Type B pancreatic cell (in vitro differentiated cells): ENCODE results near the gene FBXL19. TPM values are rescaled to one million over a fixed set of nuclear protein-coding genes. Genes with fewer than 3 reads are reported as not detected.

Experiments used
- DNase-seq: peaks from one replicate; pipeline ENCODE4 v3.0.0; 2021; ENCODE audit warnings: mixed read lengths; ENCODE audit not compliant: unreplicated experiment; ENCODE audit errors: extremely low spot score
- H3K27ac Mint-ChIP-seq: 2 replicates; pipeline ENCODE4 v1.8.0; 2021; ENCODE audit warnings: mild to moderate bottlenecking, mixed read lengths
- H3K27me3 Mint-ChIP-seq: 2 replicates; pipeline ENCODE4 v1.8.0; 2021; ENCODE audit warnings: mixed read lengths
- H3K36me3 Mint-ChIP-seq: 2 replicates; pipeline ENCODE4 v1.8.0; 2021; ENCODE audit warnings: mixed read lengths
- H3K4me1 Mint-ChIP-seq: one replicate; pipeline ENCODE4 v1.8.0; 2021; ENCODE audit warnings: mixed read lengths; ENCODE audit not compliant: unreplicated experiment
- H3K4me3 Mint-ChIP-seq: 2 replicates; pipeline ENCODE4 v1.8.0; 2021; ENCODE audit warnings: mild to moderate bottlenecking, mixed read lengths
- H3K9me3 Mint-ChIP-seq: 2 replicates; pipeline ENCODE4 v1.8.0; 2021; ENCODE audit warnings: mixed read lengths
- CTCF ChIP-seq: fragments of 200-600 bp; sonication (generic); conservative IDR thresholded peaks from 2 replicates; pipeline ENCODE4 v1.5.0; 2021; ENCODE audit warnings: antibody characterized with exemption, mild to moderate bottlenecking
- total RNA-seq: library from RNA; stranded (reverse); gene quantifications from 2 replicates; pipeline ENCODE4 v1.2.1, GENCODE V29; 2021; ENCODE audit warnings: low replicate concordance

Gene FBXL19
- total RNA-seq, 1 donor from 2014 or later, result 46.4 TPM

- Mint-ChIP-seq H3K36me3 (peaks cover 2% of the 10 kb centered on the region), H3K4me3 (peak overlapping the region; percentile 80), H3K27me3 (no peaks in the 10 kb centered on the region), H3K9me3 (no peaks in the 10 kb centered on the region), H3K4me1 (peaks cover 20% of the 10 kb centered on the region), H3K27ac (peak overlapping the region; percentile 51)
- no peak for DNase-seq
- no peak for TF ChIP-seq CTCF
Observed at GRCh38 chr16:30925632-30925987, 2.2 kb downstream of the FBXL19 start.

- Mint-ChIP-seq H3K27ac (peak overlapping the region; percentile 51), H3K4me1 (peaks cover 20% of the 10 kb centered on the region)
- TF ChIP-seq CTCF, result no peak
Observed at GRCh38 chr16:30925995-30926811, 2.8 kb downstream of the FBXL19 start.

GRCh38 chr16:30926937-30927788 is 3.8 kb downstream of the FBXL19 start:
- Mint-ChIP-seq H3K4me1 (peaks cover 20% of the 10 kb centered on the region), H3K4me3 (peak overlapping the region; percentile 61), H3K27ac (peak overlapping the region; percentile 41), H3K9me3 (no peaks in the 10 kb centered on the region), H3K36me3 (peaks cover 4% of the 10 kb centered on the region), H3K27me3 (no peaks in the 10 kb centered on the region)
- TF ChIP-seq CTCF, result no peak
- DNase-seq, result no peak

More at GRCh38 chr16:30925995-30926811, 2.8 kb downstream of the FBXL19 start:
- H3K36me3 Mint-ChIP-seq, result peaks cover 4% of the 10 kb centered on the region
- no peaks in the 10 kb centered on the region for H3K27me3 Mint-ChIP-seq
- no peak for DNase-seq
- no peaks in the 10 kb centered on the region for H3K9me3 Mint-ChIP-seq
- peak overlapping the region; percentile 80 for H3K4me3 Mint-ChIP-seq

GRCh38 chr16:30927789-30928378 is 4.5 kb downstream of the FBXL19 start:
- Mint-ChIP-seq H3K4me3 (peak overlapping the region; percentile 25), H3K36me3 (peaks cover 7% of the 10 kb centered on the region)

More at GRCh38 chr16:30927789-30928378, 4.5 kb downstream of the FBXL19 start:
- peak; percentile 76 for DNase-seq
- peaks cover 20% of the 10 kb centered on the region for H3K4me1 Mint-ChIP-seq
- no peak overlapping the region for H3K27ac Mint-ChIP-seq
- no peak for TF ChIP-seq CTCF
- no peaks in the 10 kb centered on the region for H3K27me3 Mint-ChIP-seq
- H3K9me3 Mint-ChIP-seq, result no peaks in the 10 kb centered on the region
